HG02885 (cell line): Measurements from ENCODE around the gene EHF.

Experiments used
- ATAC-seq: cut with Tn5 transposase; IDR thresholded peaks from one replicate; pipeline ENCODE4 v1.9.1; 2021; ENCODE audit warnings: mild to moderate bottlenecking; ENCODE audit not compliant: unreplicated experiment, poor library complexity

The EHF gene

DNA sequence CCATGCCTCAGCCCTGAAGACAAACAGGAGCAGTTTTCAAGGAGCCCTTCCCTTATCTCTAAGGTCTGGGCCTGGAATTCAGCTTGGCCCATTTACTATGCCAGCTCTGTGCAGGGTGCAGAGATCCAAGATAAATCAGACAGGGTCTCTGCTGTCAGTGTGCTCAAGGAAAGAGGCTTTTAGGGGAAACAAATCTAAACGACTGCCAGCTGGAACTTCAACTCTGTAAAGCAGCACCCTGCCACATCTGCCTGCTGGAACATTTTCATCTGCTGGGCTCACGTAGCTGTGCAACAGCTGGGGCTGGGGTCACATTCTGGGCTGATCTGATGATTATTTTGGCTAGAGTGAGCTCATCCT lies 19.8 kb upstream of the EHF start:
- no peak for ATAC-seq

GRCh38 chr11:34601609-34602008 lies 19.3 kb upstream of the EHF start:
- ATAC-seq = no peak

GRCh38 chr11:34602245-34602644 lies 18.6 kb upstream of the EHF start:
- no peak for ATAC-seq

- ATAC-seq = no peak
Measured at GRCh38 chr11:34603129-34604001, 17.5 kb upstream of the EHF start.

DNA sequence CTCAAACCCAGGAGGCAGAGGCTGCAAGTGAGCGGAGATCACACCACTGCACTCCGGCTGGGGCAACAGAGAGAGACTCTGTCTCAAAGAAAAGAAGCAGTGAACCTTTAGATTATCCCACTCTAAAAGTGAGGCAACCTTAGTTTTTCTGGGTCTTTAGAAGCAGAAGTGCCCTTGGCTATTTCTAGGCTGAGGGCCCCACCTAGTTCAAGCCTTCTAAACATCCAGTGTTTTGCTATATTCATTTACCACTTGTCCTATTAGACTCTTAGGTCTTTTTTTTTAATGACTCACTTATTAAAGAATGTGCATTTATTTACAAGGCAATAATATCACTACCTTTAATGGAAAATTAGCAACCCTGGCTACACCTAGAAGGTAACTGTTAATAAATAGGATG lies 16.7 kb upstream of the EHF start:
- no peak for ATAC-seq

DNA sequence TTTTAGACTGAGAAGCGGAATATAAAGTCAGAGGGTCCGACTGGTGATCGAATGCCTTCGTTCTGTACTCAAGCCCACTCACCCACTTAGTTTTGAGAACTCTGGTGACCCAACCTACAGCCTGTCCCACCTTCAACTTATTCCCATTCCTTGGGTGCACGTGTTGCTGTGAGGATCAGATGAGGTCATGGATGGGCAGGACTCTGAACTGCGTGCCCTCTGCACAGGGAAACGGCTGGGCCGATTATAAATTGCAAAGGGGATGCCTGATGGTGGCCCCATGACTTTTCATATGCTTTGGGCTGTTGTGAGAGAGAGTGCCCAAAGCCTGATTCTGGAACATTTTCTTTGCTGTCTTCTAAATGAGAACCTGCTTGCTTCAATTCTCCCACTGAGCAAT lies 16.0 kb upstream of the EHF start:
- no peak for ATAC-seq

GRCh38 chr11:34605481-34606325 lies 15.2 kb upstream of the EHF start:
- ATAC-seq = no peak

DNA sequence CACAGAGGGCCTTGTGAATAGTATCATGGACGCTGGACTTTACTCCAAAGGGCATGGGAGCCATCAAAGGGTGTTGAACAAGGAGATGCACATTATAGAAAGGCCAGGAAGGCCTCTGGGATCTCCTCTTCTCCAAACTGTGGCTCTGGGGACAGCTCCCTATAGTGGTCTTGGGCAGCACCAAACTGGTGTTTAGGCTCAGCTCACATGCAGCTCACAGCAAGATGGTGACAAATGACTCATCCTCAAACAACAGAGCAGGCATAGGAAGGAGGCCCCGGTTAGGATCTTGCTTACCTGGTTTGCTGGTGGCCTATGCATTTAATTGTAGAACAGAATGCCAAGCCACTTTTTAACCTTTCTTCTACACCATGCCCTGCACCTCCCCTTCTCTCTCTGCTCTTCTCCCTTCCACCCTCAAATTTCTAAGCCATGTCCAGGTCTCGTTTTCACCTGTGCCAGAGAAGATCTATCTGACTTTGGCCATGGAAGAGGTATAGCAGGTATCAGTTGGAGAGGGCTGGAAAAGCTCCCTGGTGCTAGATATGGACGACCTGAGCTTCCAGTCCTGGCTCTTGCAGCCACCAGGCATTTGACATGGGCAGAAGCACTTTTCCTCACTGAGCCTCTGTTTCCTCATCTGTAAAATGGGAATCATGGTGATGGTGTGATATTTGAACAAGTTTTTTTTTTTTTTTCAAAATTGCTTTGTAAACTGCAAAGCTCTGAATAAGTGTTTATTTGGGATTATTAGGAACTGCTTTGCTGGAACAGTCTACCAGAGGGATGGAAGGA lies 14.4 kb upstream of the EHF start:
- no peak for ATAC-seq

- no peak for ATAC-seq
Measured at GRCh38 chr11:34609187-34609751, 11.6 kb upstream of the EHF start.

GRCh38 chr11:34609850-34610249 lies 11.0 kb upstream of the EHF start:
- ATAC-seq = no peak

- no peak for ATAC-seq
Measured at GRCh38 chr11:34610324-34611041, 10.4 kb upstream of the EHF start.

DNA sequence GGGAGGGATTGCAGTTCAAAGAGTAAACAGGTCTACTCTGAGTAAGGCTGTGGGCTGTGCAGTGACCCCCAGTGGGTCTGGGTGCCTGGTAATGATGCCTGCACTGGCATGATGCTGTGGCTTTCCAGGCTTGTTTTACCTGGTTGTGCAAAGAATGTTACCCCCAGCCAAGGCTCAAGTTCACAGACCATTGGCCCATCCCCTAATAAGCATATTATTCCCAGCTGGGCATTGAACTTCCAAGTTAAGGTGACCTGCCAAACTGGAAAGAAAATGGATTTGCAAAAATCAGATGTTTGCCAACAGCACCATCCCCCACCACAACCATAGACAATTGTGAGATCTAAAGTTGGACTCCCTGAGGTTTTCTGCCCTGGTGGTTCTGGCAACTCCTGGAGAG lies 7.9 kb upstream of the EHF start:
- ATAC-seq = no peak

DNA sequence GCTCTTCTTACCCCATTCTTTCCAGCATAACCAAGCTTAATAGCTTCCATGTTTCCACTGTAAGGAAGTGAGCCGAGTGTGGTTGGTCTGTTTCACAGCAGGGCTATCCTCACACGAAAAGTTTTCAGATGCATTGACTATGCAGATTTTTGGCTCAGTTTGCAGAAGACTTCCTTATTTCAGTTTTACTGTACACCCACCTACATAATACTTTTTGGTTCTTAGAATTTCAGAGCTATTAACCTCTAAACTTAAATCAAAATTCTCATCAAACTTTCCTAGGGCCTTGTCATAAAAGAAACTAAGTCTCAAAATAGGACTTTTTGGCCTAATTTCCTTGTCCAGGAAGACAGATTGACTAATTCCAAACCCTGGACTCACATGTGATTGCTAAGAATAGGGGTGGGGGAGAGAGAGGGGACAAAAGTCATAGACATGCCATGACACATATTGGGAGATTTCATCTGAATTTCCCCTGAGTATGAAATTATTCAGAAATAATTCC lies 7.3 kb upstream of the EHF start:
- ATAC-seq = peak; percentile 96

- peak; percentile 77 for ATAC-seq
Measured at GRCh38 chr11:34614344-34615104, 6.4 kb upstream of the EHF start.

DNA sequence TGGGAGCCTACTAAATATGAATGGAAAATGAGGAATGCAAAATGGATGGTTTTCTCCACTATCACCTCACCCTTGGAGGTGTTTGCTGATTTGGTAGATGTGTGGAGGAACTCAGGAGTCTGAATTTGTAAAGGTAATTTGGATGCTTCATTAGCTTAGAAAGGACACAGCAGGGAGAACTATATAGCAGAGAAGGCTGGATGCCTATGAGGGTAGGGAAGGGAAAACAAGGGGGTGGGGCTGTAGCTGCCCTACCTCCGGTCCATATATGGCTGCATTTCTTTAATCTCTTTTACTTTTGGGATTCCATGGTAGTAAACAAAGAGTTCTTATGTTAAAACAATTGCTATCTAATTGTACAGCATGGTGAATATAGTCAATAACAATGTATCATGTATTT lies 4.8 kb upstream of the EHF start:
- no peak for ATAC-seq

DNA sequence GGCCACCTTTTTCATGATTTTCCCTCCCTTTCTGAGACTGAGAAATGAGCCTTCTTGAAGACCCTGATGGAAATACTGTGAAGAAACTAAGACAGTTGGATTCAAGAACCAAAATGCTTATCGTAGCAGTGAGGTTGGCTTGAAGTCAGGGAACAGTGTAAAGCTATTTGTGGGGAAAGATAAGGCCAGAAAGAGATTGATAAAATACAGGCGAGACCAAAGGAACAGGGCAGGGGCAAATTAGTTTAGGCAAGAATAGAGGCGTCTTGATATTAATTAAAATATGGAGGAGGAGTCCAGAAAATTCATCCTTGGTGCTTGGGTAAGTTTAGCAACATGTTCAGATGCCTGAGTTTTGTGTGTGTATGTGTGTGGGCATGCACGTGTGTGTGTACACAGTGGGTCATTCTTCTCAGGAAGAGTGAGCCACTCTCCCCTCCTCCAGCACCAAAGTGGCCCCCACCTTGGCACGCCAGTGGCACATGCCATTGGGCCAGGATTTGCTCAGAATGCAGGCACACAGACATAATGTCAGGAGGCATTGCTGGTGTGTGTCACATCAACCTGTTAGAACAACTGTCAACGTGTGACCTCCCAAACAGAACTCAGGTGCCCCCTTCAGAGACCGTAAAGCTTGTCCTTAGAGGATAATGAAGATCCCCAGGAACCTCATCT lies 3.9 kb upstream of the EHF start:
- ATAC-seq = no peak

DNA sequence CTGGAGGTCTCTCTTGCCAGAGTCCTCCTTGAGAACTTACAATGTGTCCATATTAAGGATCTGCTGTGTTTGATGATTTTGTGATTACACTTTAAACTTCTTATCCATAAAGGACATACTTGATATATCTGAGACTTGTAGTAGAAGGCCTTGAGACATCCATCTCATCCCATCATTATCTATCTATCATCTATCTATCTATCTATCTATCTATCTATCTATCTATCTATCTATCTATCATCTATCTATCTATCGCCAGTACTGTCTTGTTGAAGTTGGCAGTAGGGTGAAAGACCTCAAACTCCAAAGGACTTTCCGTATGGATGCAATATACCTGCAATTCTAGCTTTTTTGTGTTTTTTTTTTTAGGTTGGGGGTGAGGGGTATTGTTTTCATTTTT lies 2.5 kb upstream of the EHF start:
- ATAC-seq = no peak

GRCh38 chr11:34619062-34619516 lies 1.8 kb upstream of the EHF start:
- no peak for ATAC-seq
